HL-60/S4 treated with retinoic acid at 250 ng/mL for 4 days and 3 days (cell line): ENCODE data around the gene UBAC2.

Experiments
- in situ Hi-C: fragments of 300-500 bp; cut with MboI; formaldehyde crosslinking; loops from 2 replicates; pipeline ENCODE4 v1.7.0; 2022; ENCODE audit warnings: low sequenced_read_pairs

The UBAC2 gene

DNA sequence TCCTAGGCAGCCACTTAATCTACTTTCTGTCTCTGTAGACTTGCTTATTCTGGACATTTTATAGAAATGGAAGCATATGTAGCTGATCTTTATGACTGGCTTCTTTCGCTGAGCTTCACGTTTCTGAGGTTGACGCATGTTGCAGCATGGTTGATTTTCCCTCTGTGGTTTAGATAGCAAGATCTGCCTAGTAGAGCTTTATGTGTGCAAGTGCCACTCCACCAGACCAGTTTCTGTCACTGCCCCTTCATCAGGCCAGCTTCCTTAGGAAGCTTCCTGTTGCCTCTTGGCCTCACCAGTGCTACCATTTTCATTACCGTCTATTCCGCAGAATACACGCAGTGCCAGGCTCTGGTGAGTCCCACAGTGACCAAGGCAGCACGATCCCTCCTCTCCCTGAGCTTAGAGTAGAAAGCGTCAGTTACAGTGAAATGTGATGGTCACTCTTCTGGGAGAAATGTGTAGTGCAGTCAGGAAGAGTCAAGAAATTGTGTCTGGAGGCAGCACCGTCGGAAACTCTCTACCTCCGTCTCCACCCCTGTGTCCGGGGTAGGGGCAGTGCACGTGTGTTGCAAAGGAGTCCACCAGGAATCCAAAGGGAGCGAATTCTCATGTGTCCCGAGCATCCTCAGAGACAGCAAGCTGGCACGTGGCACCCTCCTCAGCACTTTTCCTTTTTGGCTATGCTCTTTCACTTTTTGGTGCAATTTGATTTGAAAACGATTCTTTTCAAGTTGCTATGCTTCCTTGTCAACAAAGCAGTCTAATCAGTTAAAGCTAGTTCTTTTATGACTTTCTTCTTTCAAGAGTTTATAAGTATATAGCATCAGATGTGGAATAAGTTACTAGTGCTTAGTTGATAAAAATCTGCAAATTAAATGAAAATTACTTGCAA is 151.9 kb downstream of the UBAC2 start:
- in situ Hi-C loops: no loop called here

DNA sequence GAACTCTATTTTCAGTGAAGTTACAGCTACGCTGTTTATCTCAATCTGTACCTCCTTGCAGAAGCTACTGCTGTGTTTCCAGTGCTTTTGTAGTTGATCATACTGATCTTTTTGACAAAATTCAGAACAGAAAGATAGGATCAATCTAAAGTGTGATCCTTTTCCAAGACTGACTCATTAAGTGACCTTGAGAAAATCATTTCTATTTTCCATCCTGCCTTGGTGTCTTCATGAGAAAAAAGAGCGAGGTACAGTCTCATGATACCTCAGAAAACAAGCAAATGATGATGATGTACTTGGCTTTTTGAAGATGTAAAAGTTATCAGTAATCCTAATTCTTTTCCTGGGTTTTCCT is 152.6 kb downstream of the UBAC2 start:
- in situ Hi-C loops: no loop called here

DNA sequence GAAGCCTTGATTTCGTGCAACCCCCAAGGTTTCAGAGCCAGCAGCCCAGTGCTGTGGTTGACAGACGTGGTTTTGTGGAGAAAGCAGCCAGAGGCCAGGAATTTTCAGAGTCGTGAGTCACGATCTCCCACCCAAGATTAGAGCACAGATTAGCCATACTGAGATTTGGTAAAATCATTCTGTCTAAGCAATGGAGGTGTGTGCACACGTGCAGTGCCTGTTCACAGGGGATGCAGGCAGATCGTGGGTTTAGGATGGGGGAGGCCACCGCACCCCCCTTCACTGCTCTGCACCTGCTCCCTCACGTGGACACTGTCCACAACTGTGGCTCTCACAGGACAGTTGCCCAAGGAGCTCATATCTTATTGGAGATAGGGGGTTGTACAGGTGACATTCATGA is 153.2 kb downstream of the UBAC2 start:
- in situ Hi-C loops: no loop called here

DNA sequence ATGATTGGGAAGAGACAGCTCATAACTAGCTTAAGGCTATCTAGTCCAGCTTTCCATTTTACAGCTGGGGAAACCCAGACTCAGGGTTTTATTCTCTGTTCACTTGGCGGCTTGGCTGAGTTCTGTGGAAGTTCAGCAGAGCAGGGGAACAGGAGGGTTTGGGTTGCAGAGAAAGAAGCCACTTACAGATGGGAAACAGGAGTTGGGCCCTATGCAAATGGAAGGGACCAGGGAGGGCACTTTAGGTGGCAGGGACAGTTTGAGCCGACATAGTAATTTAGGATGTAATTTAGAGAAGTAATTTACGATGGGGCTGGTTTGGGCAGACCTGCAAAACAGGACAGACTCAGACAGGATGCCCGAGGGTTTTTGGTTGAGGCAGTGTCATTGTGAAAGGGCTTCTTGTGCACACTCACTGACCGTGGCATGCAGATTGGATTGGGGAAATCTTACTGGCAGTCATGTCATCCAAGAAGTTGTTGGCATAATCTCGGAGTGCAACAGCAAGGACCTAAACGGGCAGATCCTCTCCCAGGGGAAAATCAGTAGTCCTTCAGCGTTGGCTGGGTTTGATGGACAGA is 153.8 kb downstream of the UBAC2 start:
- in situ Hi-C loops: no loop called here

DNA sequence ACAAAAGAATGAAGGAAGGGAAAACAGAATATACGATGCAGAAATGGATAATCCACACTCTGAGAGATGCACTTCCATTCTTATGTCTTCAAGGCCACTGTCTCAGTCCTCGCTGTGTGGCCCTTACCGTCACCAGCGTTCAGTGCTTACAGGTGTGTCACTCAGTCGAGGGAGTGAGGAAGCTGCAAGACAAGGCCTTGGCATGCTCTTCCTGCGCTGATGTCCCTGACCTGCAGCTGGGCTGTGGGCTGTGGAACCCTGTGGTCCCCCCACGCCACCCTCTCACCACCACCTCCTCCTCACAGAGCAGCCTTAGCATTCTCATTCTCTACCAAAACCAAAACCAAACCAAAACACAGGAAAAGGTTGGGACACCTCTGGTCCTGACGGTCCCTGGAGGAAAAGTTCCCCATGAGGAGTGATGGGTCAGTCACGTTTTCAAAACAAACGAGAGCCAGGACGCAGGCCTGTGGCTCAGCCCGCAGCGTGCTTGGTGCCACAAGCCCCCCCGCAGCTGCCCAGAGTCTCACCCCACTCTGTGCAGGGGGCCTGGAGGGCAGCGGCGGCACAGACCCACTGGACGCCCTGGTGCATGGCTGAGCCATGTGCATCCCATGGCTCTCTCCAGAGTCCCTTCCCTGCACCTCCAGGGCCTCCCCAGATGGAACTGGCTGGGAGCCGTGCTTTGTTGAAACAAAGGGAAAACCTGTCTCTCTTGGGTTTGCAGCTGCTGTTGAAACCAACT is 154.8 kb downstream of the UBAC2 start:
- in situ Hi-C loops: no loop called here

DNA sequence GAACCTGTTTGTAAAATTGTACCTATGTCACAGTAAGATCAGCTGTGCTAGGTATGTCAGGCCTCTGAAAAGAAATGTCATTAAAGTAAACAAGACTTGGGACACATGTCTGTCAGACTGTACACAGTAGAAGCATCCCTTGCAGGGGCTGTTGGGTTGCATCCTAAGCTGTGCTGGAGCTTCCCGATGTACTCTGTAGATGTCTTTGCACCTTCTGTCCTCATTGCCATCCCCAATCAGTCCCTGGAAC is 155.3 kb downstream of the UBAC2 start:
- in situ Hi-C loops: no loop called here

DNA sequence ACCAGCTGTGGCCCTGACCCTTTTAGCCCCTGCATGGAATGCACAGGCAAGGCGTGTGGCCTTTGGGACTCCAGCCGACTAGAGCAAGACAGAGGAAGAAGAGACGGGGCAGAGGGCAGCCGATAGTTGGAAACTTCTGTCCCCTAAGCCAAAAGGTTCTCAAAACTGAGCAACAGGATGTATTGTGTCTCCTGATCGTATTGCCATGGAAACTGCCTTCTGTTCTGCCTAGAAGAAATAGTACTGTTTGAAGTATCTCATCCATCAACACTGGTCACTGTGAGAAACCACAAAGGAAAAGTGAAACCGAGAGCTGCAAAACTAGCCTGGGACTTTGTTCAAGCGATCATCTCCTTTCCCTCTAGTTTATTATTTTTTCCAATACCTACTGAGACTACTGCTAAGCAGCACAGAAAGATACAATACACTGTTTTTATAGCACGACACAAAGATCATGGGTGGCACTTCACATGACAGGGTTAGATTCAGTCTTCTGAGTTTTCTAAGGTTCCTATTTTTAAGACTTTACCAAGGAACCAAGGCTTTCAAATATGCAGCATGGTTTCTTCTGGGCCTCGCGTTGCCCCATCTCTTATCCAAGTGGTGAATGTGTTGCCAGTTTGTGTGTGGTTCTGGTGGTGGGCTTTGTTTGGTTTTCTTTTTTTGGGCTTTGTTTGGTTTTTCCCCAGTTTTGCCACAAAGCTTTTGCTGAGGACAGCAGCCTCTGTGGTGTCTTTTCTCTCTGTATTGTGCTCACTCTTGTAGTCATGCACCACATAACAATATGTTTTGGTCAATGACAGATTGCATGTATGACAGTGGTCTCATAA is 155.8 kb downstream of the UBAC2 start:
- in situ Hi-C loops: no loop called here

DNA sequence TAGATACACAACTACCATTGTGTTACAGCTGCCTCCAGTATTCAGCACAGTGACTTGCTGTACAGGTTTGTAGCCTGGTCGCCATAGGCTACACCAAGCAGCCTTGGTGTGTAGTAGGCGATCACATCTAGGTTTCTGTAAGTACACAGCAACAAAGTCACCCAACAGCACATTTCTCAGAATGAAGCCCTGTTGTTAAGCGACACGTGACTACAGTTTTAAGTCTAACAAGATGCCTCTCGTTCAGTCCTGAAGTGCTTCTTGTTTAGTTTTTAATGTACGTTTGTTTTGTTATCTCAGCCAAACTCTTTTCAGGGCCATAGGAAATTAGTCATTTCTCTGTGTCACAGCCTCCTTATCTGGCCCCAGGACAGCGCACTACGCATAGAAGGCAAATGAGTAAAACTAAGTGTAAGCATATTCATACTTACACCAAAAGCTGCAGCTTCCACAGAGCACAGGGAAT is 156.5 kb downstream of the UBAC2 start:
- in situ Hi-C loops: no loop called here

DNA sequence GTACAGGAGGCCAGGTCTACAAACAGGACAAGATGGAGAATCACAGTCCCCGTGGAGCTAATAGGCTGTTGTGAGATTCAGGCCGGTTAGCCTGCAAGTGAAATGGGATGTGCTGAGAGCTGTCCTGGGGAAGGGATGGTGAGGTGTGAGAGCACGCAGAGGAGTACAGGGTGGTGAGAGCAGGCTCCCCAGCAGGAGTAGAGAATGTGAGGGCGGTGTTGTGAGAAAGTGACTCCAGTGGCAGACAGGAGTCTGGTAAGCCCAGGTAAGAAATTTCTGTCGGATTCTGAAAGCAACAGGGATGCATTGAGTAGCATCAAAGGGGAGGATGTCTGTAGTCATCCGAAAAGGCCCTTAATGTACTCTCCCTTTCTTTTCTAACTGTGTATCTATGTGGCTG is 157.3 kb downstream of the UBAC2 start:
- in situ Hi-C loops: no loop called here

DNA sequence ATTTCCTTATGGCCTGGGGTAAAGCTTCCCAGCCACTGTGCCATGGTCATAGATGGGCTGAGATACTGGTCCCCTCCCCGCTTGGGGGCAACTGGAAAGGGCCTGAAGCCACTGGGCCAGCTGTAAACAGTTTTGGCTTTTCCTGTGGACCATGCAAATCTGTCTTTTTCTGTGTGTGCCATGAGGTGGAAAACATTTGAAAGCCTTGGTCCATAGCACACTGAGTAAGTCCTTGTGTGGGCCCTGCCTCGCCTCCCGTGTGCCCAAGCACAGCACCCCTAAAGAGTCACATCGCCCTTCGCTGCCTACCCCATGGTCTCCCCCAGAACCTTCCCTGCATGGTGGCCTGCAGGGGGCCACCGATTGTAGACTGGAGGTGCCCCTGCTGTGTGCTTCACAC is 158.9 kb downstream of the UBAC2 start:
- in situ Hi-C loops: no loop called here

DNA sequence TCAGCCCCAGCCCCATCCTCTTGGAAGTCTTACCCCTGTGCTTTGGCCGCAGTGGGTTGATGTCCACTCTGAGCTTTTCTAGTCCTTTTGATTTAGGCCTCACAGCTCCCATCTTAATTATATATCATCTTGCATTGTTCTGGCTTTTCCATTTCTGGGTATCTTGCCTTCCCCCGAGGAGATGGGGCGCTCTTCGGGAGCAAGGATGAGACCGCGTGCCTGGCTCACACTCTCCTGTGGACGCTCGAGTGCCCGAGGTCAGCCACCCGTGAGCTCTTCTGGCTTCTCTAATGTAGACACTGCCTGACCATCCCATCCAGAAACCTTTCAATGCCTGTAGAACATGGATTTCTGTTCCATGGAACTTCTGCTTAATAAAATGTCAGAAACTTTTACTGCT is 160.0 kb downstream of the UBAC2 start:
- in situ Hi-C loops: loop anchor here (10.0 kb wide), 1 partner anchor 86 kb away; no protein-coding TSS in a partner anchor

DNA sequence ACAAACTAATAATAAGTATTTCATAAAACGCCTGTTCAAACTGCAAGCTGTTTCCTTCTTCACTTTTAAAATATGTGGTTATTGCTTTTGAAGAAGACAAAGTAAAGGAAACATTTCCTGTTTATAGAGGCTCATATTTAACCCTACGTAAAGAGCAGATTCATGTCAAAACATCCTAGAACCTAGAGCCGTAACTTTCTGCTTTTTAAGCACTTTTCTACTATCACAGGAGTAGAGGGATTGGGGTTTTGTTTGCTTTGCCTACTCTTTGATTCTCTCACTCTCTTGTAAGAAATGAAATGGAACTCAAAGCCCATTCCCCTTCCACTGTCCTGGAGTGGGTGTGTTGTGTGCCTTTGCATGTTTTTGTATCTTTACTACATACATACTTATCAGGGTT is 160.5 kb downstream of the UBAC2 start:
- in situ Hi-C loops: loop anchor here (10.0 kb wide), 1 partner anchor 86 kb away; no protein-coding TSS in a partner anchor

DNA sequence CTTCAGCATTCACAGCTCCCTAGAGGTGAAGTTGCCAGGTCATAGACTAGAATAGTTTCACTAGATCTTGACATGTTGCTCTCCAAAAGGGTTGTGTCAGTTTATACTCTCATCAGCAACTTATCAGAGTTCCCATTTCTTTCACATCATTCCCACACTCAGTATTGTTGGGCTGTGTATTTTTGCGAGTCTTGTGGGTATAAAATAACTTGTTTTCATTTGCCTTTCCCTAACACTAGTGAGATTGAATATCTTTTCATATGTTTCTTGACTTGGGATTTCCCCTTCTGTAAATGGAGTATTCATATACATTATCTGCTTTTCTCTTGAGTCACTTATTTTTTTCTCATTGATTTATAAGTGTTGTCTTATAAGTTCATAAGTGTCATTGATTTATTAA is 161.7 kb downstream of the UBAC2 start:
- in situ Hi-C loops: loop anchor here (10.0 kb wide), 1 partner anchor 88 kb away; no protein-coding TSS in a partner anchor

DNA sequence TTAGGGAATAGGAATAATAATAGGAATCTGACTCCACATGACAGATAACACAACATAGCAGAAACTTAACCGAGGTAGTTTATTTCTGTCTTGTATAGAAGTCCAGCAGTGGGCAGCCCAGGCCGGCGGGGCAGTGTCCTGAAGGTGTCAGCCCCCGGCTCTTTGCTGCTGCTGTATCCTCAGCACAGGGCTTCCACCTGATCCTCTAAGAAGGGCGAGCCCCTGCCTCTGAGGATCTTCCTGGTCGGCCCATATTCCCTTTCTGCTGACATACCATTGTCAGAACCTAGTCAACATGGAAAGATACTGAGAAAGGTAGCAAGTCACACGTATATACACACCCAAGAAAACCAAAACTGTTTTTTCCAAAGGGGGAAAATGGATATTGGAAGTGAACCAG is 162.7 kb downstream of the UBAC2 start:
- in situ Hi-C loops: loop anchor here (10.0 kb wide), 1 partner anchor 89 kb away; no protein-coding TSS in a partner anchor

DNA sequence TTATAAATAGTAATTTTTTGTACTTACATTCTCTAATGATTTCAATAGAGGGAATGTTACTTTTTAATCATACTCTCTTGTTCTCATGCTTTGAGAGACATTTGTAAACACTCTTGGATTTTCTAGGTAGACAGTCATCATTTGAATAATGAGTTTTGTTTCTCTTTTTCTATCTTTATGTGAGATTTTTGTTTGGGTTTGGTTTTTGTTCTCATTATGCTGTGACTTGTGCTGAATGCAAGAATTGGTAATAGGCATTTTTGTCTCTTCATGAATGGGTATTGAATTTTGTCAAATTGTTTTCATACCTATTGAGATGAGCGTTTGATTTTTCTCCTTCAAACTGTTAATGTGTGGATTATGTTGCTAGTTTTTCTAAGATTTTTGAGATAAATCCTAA is 163.3 kb downstream of the UBAC2 start:
- in situ Hi-C loops: loop anchor here (10.0 kb wide), 1 partner anchor 89 kb away; no protein-coding TSS in a partner anchor

DNA sequence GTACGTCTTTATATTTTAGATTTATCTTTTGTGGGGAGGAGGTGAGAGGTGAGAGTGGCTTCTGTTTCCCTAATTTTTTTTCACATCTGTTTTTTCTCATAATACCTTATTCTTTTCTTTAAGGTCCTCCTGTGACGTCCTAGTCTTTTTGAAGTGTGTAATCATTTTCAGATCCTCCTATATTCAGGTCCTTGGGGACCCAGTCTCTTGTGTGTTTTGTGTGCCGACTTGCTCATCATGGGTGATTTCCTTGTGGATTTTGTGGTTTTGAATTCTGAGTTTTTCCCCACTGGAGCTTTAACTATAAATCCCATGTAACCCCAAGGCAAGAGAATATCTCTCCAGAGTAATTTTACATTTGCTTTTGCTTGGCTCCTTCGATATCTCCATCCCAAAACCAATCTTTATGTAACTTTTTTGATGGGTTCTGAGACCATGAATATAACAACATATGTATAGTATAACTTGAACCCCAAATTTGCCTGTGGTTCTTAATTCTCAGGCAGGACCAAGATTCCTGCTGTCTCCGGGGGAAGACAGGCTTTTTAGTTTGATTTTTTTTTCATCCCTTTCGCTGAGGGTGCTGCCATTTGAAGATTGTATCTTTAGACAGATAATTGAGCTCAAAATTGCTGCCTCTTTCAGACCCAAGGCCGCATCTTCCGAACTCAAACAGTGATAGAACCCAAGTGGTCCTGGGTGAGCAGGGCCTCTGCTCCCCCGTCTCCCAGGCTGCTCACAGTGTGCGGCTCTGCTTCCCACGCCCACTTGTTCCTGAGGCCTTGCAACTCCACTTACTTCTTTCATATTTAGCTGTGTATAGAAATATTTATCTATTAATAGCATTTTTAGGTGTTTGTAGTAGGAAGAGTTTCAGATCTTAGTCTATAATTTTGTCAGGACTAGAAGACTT is 165.7 kb downstream of the UBAC2 start:
- in situ Hi-C loops: loop anchor here (10.0 kb wide), 1 partner anchor 92 kb away; no protein-coding TSS in a partner anchor

DNA sequence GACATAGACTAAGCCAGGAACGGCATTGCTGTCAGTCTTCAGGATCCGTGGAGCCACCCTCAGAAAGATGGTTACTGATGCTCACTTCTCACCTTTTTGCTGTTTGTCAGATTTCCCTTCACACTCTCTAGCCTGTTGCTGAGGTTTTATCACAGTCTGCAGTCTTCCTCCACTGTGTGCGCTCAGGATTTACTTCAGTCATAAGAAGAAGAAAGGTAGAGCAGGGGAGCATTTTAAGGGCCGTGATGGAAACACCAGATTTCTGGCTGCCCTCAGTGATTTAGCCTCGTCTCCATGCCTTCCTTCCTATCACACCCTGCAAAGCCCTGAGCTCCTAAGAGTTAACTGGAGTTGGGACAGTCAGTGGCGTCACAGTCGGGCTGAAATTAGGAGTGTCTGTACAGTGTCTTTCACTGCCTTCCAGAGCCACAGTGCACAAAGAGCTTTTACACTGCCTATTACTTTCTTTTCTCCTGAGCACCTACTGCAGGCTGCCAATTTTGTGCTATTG is 166.5 kb downstream of the UBAC2 start:
- in situ Hi-C loops: loop anchor here (10.0 kb wide), 1 partner anchor 92 kb away; no protein-coding TSS in a partner anchor

DNA sequence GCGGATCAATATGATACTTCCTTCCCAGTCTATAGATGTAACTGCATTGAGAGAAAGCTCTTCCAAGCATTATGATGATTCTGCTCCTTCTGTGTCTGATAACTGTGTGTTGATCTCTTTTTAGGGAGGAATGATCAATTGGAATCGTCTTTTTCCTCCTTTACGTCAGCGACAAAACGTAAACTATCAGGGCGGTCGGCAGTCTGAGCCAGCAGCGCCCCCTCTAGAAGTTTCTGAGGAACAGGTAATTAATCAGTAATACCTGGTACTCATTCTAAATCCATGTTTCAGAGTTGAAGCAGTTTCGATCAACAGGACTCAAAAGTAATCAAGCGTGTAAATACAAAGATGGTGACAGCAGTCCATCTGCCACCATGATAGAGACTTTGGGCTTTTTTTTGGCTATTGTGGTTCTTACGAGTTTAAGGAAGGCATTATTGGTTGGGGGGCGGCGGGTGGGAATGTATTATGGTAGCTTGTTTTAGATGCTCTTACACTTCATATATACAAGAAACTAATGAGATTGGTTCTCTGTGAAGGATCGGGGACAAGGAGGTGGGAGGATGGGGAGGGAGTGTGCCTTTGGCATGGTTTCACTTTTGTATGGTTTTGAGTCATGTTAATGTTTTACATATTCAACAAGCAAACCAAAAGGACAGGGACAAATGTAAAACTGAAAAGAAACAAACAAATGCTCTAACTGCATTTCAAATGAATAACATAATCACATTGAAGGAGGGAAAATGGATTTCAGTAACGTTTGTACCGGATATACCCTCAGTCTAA is 167.2 kb downstream of the UBAC2 start:
- in situ Hi-C loops: loop anchor here (10.0 kb wide), 1 partner anchor 93 kb away; no protein-coding TSS in a partner anchor
